GM10847 (cell line): ENCODE measurements around the gene DDX56.

ENCODE experiments used
- POLR2A ChIP-seq: IDR thresholded peaks from 2 replicates; pipeline ENCODE4 v1.6.1; 2011; ENCODE audit not compliant: insufficient read length; ENCODE audit errors: extremely low read depth

DDX56 gene

GRCh38 chr7:44573464-44574286, at the start of gene DDX56:
Gene DDX56, minus strand, starts transcription at chr7:44573908. Its CDS starts 13 bp downstream, at chr7:44573895.
- peak; percentile 98 for TF ChIP-seq POLR2A

- TF ChIP-seq POLR2A, result no peak
These were observed 48.8 kb upstream of the DDX56 start for GRCh38 chr7:44622342-44623151.

GRCh38 chr7:44621750-44622103, 48.0 kb upstream of the DDX56 start:
- TF ChIP-seq POLR2A, result no peak

- TF ChIP-seq POLR2A, result no peak
These were observed 47.5 kb upstream of the DDX56 start for GRCh38 chr7:44621034-44621749.

GRCh38 chr7:44618753-44619152, 45.0 kb upstream of the DDX56 start:
- TF ChIP-seq POLR2A, result no peak

GRCh38 chr7:44618045-44618444, 44.3 kb upstream of the DDX56 start:
- no peak for TF ChIP-seq POLR2A

- TF ChIP-seq POLR2A, result no peak
These were observed 43.6 kb upstream of the DDX56 start for GRCh38 chr7:44617225-44617890.

GRCh38 chr7:44616545-44616944, 42.8 kb upstream of the DDX56 start:
- no peak for TF ChIP-seq POLR2A

GRCh38 chr7:44615793-44616192, 42.1 kb upstream of the DDX56 start:
- no peak for TF ChIP-seq POLR2A

GRCh38 chr7:44615149-44615611, 41.5 kb upstream of the DDX56 start:
- no peak for TF ChIP-seq POLR2A

- no peak for TF ChIP-seq POLR2A
These were observed 36.1 kb upstream of the DDX56 start for GRCh38 chr7:44609829-44610228.

GRCh38 chr7:44608916-44609648, 35.4 kb upstream of the DDX56 start:
- no peak for TF ChIP-seq POLR2A

- no peak for TF ChIP-seq POLR2A
These were observed 33.7 kb upstream of the DDX56 start for GRCh38 chr7:44607141-44608068.
